ENCODE data around the gene MBOAT1. TPM values are rescaled to one million over a fixed set of nuclear protein-coding genes. Genes with fewer than 3 reads are reported as not detected.
A peak's percentile ranks its signal among the peaks of the same experiment; 100 is the strongest.

Gene MBOAT1
- total and polyA plus RNA-seq, 4 experiments from 2014 or later = 0.49 to 24.6 (median 12.5) TPM

DNA sequence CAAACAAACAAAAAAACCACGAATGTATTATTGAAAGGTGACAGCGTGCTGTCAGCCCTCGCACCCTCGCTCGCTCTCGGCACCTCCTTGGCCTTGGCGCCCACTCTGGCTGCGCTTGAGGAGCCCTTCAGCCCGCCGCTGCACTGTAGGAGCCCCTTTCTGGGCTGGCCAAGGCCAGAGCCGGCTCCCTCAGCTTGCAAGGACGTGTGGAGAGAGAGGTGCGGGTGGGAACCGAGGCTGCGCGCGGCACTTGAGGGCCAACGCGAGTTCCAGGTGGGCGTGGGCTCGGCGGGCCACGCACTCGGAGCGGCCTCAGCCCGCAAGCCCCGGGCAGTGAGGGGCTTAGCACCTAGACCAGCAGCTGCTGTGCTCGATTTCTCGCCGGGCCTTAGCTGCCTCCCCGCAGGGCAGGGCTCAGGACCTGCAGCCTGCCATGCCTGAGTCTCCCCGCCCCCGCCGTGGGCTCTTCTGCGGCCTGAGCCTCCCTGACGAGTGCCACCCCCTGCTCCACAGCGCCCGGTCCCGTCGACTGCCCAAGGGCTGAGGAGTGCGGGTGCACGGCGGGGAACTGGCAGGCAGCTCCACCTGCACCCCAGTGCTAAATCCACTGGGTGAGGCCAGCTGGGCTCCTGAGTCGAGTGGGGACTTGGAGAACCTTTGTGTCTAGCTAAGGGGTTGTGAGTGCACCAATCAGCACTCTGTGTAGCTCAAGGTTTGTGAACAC is 20.9 kb upstream of the MBOAT1 start:
- Mint-ChIP-seq H3K27me3 (no peaks in the 10 kb centered on the region), H3K4me1 (peaks cover 5 to 21% (median 14%) of the 10 kb centered on the region in 4 donors), H3K9me3 (no peaks in the 10 kb centered on the region), H3K4me3 (no peak overlapping the region), H3K27ac (no peak overlapping the region), H3K36me3 (no peaks in the 10 kb centered on the region)
- H3K36me3 ChIP-seq (ENCODE audit: insufficient read depth, low read length) = no peaks in the 10 kb centered on the region
- H3K4me3 ChIP-seq (ENCODE audit: low read length in 2 of 2) = no peak overlapping the region
- ChIA-PET POLR2A (ENCODE audit: partially characterized antibody) (interaction anchor here (0.8 kb wide), 1 partner anchor 10 kb away, joined by 3 read pairs; no protein-coding TSS in a partner anchor), CTCF (ENCODE audit: partially characterized antibody) (no interaction called here)
- peaks cover 11% of the 10 kb centered on the region for H3K4me1 ChIP-seq (ENCODE audit: insufficient read depth, low read length)
- intact Hi-C loops (cut with micrococcal nuclease) = no loop called here
- H3K27me3 ChIP-seq (ENCODE audit: insufficient read depth, low read length) = no peaks in the 10 kb centered on the region
- no peak overlapping the region for H3K27ac ChIP-seq (ENCODE audit: low read depth, low read length)
- H3K9me3 ChIP-seq (ENCODE audit: control insufficient read depth in 1 of 2, low read length in 2 of 2) = no peaks in the 10 kb centered on the region
- DNase-seq = no peak

DNA sequence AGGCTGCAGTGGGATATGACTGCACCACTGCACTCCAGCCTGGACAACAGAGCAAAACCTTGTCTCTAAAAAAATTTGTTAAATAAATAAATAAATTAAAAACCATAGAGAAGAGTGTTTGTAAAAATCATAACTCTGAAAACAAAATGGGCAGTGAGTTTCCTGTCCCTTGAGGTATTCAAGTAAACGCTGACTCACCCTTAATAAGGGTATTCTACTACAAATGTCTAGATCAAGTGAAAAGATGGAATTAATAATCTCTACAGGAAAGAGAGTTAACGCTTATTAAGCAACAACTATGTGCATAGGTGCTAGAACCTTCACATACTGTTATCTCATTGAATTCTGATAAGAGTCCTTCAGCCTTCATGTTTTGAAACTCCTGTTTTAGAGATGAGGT is 19.9 kb upstream of the MBOAT1 start:
- ChIA-PET POLR2A (ENCODE audit: partially characterized antibody) (no interaction called here), CTCF (ENCODE audit: partially characterized antibody) (no interaction called here)
- peaks cover 5% of the 10 kb centered on the region for H3K4me1 ChIP-seq (ENCODE audit: insufficient read depth, low read length)
- H3K36me3 Mint-ChIP-seq = no peaks in the 10 kb centered on the region
- H3K4me3 ChIP-seq (ENCODE audit: low read length in 2 of 2) = no peak overlapping the region
- peaks cover 0 to 14% (median 7%) of the 10 kb centered on the region in 4 donors for H3K4me1 Mint-ChIP-seq
- no peak for DNase-seq
- no peaks in the 10 kb centered on the region for H3K9me3 ChIP-seq (ENCODE audit: control insufficient read depth in 1 of 2, low read length in 2 of 2)
- intact Hi-C loops (cut with micrococcal nuclease) = no loop called here
- H3K36me3 ChIP-seq (ENCODE audit: insufficient read depth, low read length) = no peaks in the 10 kb centered on the region
- H3K27me3 ChIP-seq (ENCODE audit: insufficient read depth, low read length) = no peaks in the 10 kb centered on the region
- no peak overlapping the region for H3K27ac Mint-ChIP-seq
- no peaks in the 10 kb centered on the region for H3K9me3 Mint-ChIP-seq
- no peaks in the 10 kb centered on the region for H3K27me3 Mint-ChIP-seq
- no peak overlapping the region for H3K27ac ChIP-seq (ENCODE audit: low read depth, low read length)
- H3K4me3 Mint-ChIP-seq = no peak overlapping the region

DNA sequence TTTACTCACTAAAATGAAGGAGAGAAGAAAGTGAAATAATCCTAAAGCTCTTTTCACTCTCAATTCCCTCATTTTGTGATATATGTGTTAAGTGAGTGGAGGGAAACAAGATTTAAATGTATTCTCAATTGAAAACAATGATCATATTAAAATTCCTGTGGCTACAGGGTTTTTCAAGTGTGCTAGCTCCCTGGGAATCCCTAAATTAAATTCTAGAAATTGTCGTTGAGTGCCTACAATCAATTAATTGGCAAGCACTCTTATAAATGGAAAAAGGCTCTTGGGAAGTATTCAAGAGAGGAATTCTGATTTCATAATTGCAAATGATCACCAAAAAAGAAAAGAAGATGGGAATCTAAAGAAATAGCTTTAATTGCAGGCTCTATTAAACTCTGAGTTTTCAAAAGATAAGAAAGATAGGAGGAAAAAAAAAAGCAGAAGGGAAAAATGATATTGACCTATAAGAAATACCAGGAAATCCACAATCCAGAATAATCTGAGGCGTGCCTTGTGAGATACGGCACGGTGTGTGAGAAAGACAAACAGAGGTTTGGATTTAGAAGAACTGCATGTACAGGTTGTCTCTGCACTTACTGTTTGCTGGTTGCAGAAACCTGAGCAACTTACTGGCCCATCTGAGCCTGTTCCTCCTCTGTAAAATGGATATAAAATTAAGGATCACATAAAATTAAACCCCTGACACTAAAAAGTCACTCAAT is 18.3 kb upstream of the MBOAT1 start:
- Histone ChIP-seq H3K27me3 (ENCODE audit: insufficient read depth, low read length) (no peaks in the 10 kb centered on the region), H3K4me1 (ENCODE audit: insufficient read depth, low read length) (no peaks in the 10 kb centered on the region), H3K9me3 (ENCODE audit: control insufficient read depth in 1 of 2, low read length in 2 of 2) (no peaks in the 10 kb centered on the region), H3K36me3 (ENCODE audit: insufficient read depth, low read length) (no peaks in the 10 kb centered on the region), H3K27ac (ENCODE audit: low read depth, low read length) (no peak overlapping the region), H3K4me3 (ENCODE audit: low read length in 2 of 2) (no peak overlapping the region)
- Mint-ChIP-seq H3K4me3 (no peak overlapping the region), H3K9me3 (no peaks in the 10 kb centered on the region), H3K4me1 (peaks cover 0 to 4% (median 0%) of the 10 kb centered on the region in 4 donors), H3K36me3 (no peaks in the 10 kb centered on the region), H3K27me3 (no peaks in the 10 kb centered on the region), H3K27ac (no peak overlapping the region)
- CTCF ChIA-PET (ENCODE audit: partially characterized antibody) = interaction anchor here (0.8 kb wide), 1 partner anchor 103 kb away, joined by 3 read pairs; no protein-coding TSS in a partner anchor
- DNase-seq = no peak
- intact Hi-C loops (cut with micrococcal nuclease) = no loop called here
- POLR2A ChIA-PET (ENCODE audit: partially characterized antibody) = no interaction called here

DNA sequence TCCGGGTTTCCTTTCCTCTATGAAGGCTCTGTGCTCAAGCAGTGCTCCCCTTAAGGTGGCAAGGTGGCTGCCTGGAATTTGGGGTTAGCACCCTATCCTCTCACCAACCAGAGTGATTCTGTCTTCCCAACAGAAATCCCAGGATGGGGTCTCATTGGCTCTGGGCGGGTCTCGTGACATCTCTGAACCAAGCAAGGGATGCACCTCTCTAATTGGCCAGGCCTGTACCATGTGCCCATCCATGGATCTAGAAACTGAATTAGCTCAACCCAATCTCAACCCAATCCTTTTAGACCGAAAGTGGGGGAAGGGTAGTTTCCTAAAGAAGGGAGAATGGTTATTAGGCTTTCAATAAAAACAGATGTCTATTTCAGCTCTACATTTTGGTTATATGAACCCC is 17.6 kb upstream of the MBOAT1 start:
- no peaks in the 10 kb centered on the region for H3K4me1 Mint-ChIP-seq
- no peaks in the 10 kb centered on the region for H3K4me1 ChIP-seq (ENCODE audit: insufficient read depth, low read length)
- H3K36me3 ChIP-seq (ENCODE audit: insufficient read depth, low read length) = no peaks in the 10 kb centered on the region
- no peaks in the 10 kb centered on the region for H3K9me3 Mint-ChIP-seq
- intact Hi-C loops (cut with micrococcal nuclease) = no loop called here
- H3K4me3 ChIP-seq (ENCODE audit: low read length in 2 of 2) = no peak overlapping the region
- no peaks in the 10 kb centered on the region for H3K27me3 Mint-ChIP-seq
- no peak overlapping the region for H3K4me3 Mint-ChIP-seq
- no peaks in the 10 kb centered on the region for H3K36me3 Mint-ChIP-seq
- no peak overlapping the region for H3K27ac ChIP-seq (ENCODE audit: low read depth, low read length)
- H3K9me3 ChIP-seq (ENCODE audit: control insufficient read depth in 1 of 2, low read length in 2 of 2) = no peaks in the 10 kb centered on the region
- CTCF ChIA-PET (ENCODE audit: partially characterized antibody) = interaction anchor here (0.8 kb wide), 1 partner anchor 103 kb away, joined by 3 read pairs; no protein-coding TSS in a partner anchor
- no peak overlapping the region for H3K27ac Mint-ChIP-seq
- POLR2A ChIA-PET (ENCODE audit: partially characterized antibody) = no interaction called here
- no peaks in the 10 kb centered on the region for H3K27me3 ChIP-seq (ENCODE audit: insufficient read depth, low read length)
- no peak for DNase-seq

GRCh38 chr6:20227350-20227749 is 15.1 kb upstream of the MBOAT1 start:
- no peak overlapping the region for H3K4me3 ChIP-seq (ENCODE audit: low read length in 2 of 2)
- H3K27me3 ChIP-seq (ENCODE audit: insufficient read depth, low read length) = no peaks in the 10 kb centered on the region
- intact Hi-C loops (cut with micrococcal nuclease) = no loop called here
- Mint-ChIP-seq H3K4me3 (no peak overlapping the region), H3K27ac (no peak overlapping the region), H3K9me3 (no peaks in the 10 kb centered on the region), H3K4me1 (no peaks in the 10 kb centered on the region), H3K27me3 (peaks cover 0 to 1% of the 10 kb centered on the region in 2 donors), H3K36me3 (no peaks in the 10 kb centered on the region)
- no peak overlapping the region for H3K27ac ChIP-seq (ENCODE audit: low read depth, low read length)
- H3K4me1 ChIP-seq (ENCODE audit: insufficient read depth, low read length) = no peaks in the 10 kb centered on the region
- H3K9me3 ChIP-seq (ENCODE audit: control insufficient read depth in 1 of 2, low read length in 2 of 2) = no peaks in the 10 kb centered on the region
- no peak for DNase-seq
- CTCF ChIA-PET (ENCODE audit: partially characterized antibody) = interaction anchor here (1.0 kb wide), 1 partner anchor 25 kb away, joined by 3 read pairs; no protein-coding TSS in a partner anchor
- H3K36me3 ChIP-seq (ENCODE audit: insufficient read depth, low read length) = no peaks in the 10 kb centered on the region
- POLR2A ChIA-PET (ENCODE audit: partially characterized antibody) = interaction anchor here (1.2 kb wide), 1 partner anchor 14 kb away, joined by 4 read pairs; no protein-coding TSS in a partner anchor

DNA sequence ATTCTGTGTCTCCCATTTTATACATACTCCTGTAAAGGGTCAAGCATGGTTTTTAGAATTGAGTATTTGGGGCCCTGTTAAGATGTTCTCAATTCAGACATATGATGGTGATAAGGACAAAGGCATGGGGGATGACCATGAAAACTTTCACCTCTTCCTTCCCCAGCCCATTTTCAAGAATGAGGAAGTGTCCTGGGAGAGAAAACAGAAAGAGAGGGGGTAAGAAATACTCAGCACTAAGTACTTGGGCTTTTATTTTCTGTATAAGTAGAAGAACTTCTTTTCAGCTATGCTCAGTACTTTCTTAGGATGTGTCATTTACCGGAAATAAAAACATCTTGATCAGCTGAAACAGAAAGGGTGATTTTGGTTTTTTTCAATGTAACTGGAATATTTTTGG is 10.9 kb upstream of the MBOAT1 start:
- Histone ChIP-seq H3K4me1 (ENCODE audit: insufficient read depth, low read length) (no peaks in the 10 kb centered on the region), H3K27me3 (ENCODE audit: insufficient read depth, low read length) (no peaks in the 10 kb centered on the region), H3K4me3 (ENCODE audit: low read length in 2 of 2) (no peak overlapping the region), H3K36me3 (ENCODE audit: insufficient read depth, low read length) (no peaks in the 10 kb centered on the region), H3K9me3 (ENCODE audit: control insufficient read depth in 1 of 2, low read length in 2 of 2) (no peaks in the 10 kb centered on the region), H3K27ac (ENCODE audit: low read depth, low read length) (no peak overlapping the region)
- DNase-seq = no peak
- ChIA-PET CTCF (ENCODE audit: partially characterized antibody) (no interaction called here), POLR2A (ENCODE audit: partially characterized antibody) (interaction anchor here (0.7 kb wide), 1 partner anchor 10 kb away, joined by 3 read pairs; no protein-coding TSS in a partner anchor)
- H3K27ac Mint-ChIP-seq = no peak overlapping the region
- intact Hi-C loops (cut with micrococcal nuclease) = no loop called here
- no peaks in the 10 kb centered on the region for H3K36me3 Mint-ChIP-seq
- H3K4me3 Mint-ChIP-seq = no peak overlapping the region
- peaks cover 0 to 1% of the 10 kb centered on the region in 2 donors for H3K27me3 Mint-ChIP-seq
- peaks cover 0 to 1% (median 0%) of the 10 kb centered on the region in 4 donors for H3K4me1 Mint-ChIP-seq
- no peaks in the 10 kb centered on the region for H3K9me3 Mint-ChIP-seq

DNA sequence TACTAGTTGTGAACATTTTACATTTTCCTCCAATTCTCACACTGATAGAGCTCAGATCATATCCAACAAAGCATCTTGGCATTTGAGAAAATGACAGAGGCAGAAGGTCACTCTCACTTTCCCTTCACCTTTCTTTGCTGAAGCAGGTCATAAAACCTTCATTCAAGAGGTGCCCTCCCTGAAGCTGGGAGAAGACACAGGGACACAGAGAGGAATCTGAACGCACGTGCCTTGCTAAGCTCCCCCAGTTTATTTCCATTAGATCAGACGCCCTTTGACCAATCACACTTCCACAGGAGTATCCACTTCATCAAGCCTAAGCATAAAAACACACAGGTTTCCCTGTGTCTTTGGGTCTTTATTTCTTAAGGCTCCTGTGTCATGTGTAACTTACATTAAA is 9.2 kb upstream of the MBOAT1 start:
- no peak for DNase-seq
- peaks cover 0 to 3% (median under 1%) of the 10 kb centered on the region in 4 donors for H3K4me1 Mint-ChIP-seq
- peaks cover 0 to 1% of the 10 kb centered on the region in 2 donors for H3K27me3 Mint-ChIP-seq
- no peaks in the 10 kb centered on the region for H3K4me1 ChIP-seq (ENCODE audit: insufficient read depth, low read length)
- no peaks in the 10 kb centered on the region for H3K9me3 ChIP-seq (ENCODE audit: control insufficient read depth in 1 of 2, low read length in 2 of 2)
- H3K9me3 Mint-ChIP-seq = no peaks in the 10 kb centered on the region
- no peaks in the 10 kb centered on the region for H3K36me3 ChIP-seq (ENCODE audit: insufficient read depth, low read length)
- intact Hi-C loops (cut with micrococcal nuclease) = no loop called here
- H3K4me3 Mint-ChIP-seq = no peak overlapping the region
- H3K27ac ChIP-seq (ENCODE audit: low read depth, low read length) = no peak overlapping the region
- H3K36me3 Mint-ChIP-seq = no peaks in the 10 kb centered on the region
- H3K4me3 ChIP-seq (ENCODE audit: low read length in 2 of 2) = no peak overlapping the region
- ChIA-PET CTCF (ENCODE audit: partially characterized antibody) (interaction anchor here (0.6 kb wide), 1 partner anchor 71 kb away, joined by 3 read pairs; no protein-coding TSS in a partner anchor), POLR2A (ENCODE audit: partially characterized antibody) (no interaction called here)
- H3K27ac Mint-ChIP-seq = peak overlapping the region in 1 of 7 donors; percentile 77
- no peaks in the 10 kb centered on the region for H3K27me3 ChIP-seq (ENCODE audit: insufficient read depth, low read length)

All from CD4-positive, alpha-beta memory T cell (primary cell).